Coronary artery (tissue), 2 donors: ENCODE measurements around the gene ITGA3.

ENCODE experiments used
- DNase-seq: peaks from one replicate; pipeline ENCODE4 v3.0.0-alpha.2; 2017; ENCODE audit warnings: low spot score
- H3K27ac ChIP-seq, 2 donors: fragments of 200-600 bp; sonication (generic); one replicate each; pipeline ENCODE4 v1.5.1; 2016 to 2019
- H3K4me3 ChIP-seq: fragments of 200-600 bp; sonication (generic); 2 replicates; pipeline ENCODE4 v1.5.1; 2016; ENCODE audit warnings: mild to moderate bottlenecking, moderate library complexity
- TF ChIP-seq, protein P1 (sequence below): fragments of 200-600 bp; sonication (generic); IDR thresholded peaks from one replicate; pipeline ENCODE4 v1.5.1; 2019; ENCODE audit warnings: antibody characterized with exemption

ITGA3 gene

DNA sequence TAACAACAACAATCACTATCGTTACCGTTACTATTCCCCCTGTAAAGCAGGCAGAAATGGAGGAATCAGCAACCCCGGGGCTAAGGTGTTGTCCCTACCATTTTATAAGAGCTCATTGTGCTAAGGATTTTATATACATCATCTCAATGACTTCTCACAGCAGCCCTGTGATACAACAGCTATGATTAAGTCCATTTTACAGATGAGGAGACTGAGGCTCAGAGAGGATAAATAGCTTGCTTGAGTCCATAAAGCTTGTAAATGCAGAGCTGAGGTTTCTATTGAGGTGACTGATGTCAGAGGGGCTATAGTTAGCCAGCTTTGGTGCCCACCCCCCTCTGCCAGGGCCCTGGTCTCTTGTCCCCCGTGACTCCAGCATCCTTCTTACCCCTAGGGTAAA is 22.5 kb downstream of the ITGA3 start:
- Histone ChIP-seq H3K4me3 (no peak overlapping the region), H3K27ac (peak overlapping the region; percentile 51 to 69)
- no peak for DNase-seq
- TF ChIP-seq, protein P1, sequence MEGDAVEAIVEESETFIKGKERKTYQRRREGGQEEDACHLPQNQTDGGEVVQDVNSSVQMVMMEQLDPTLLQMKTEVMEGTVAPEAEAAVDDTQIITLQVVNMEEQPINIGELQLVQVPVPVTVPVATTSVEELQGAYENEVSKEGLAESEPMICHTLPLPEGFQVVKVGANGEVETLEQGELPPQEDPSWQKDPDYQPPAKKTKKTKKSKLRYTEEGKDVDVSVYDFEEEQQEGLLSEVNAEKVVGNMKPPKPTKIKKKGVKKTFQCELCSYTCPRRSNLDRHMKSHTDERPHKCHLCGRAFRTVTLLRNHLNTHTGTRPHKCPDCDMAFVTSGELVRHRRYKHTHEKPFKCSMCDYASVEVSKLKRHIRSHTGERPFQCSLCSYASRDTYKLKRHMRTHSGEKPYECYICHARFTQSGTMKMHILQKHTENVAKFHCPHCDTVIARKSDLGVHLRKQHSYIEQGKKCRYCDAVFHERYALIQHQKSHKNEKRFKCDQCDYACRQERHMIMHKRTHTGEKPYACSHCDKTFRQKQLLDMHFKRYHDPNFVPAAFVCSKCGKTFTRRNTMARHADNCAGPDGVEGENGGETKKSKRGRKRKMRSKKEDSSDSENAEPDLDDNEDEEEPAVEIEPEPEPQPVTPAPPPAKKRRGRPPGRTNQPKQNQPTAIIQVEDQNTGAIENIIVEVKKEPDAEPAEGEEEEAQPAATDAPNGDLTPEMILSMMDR: no peak

DNA sequence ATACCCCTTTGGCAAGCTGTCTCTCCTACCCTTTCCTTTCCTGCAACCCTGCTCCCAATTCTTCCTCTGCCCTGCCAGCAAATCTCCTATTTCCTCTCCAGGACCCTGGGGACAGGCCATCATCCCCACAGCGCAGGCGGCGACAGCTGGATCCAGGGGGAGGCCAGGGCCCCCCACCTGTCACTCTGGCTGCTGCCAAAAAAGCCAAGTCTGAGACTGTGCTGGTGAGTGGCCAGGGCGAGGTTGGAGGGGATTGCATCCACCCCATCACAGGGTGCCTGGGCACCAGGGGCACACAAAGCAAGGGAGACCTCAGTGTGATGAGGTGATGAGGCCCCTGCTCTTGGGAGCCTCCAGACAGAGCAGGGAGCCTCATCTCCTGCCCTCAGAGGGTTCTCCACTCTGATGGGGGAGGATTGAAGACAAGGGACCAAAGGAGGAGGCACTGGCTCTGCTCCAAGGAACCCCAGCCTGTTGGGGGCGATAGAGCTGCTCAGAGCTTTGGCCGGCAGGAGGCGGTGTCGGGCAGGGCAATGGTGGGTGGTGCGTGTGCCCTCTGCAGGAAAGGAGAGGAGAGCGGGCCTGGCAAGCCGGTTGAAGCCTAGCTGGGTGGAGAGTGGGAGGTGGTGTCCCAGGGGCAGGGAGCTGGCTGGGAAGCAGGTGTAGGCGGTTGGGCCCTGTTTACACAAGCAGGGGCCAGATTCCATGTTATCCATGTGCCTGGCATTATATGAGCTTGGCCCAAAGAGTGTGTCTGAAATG is 23.6 kb downstream of the ITGA3 start:
- no peak for DNase-seq
- H3K4me3 ChIP-seq: no peak overlapping the region
- TF ChIP-seq, protein P1: peak; percentile 69
- peak overlapping the region; percentile 51 to 69 for H3K27ac ChIP-seq

DNA sequence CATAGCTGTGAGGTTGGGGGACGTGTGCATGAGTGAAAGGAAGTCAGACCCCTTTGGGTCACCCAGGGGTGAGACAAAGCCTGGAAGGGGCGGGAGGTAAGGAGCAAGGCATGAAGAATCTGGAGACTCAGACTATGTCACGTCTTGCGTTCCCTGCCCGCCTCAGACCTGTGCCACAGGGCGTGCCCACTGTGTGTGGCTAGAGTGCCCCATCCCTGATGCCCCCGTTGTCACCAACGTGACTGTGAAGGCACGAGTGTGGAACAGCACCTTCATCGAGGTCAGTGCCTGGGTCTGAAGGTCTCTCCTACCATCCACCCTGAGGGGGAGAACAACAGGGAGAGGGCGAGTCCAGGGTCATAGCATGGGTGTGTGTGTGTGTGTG is 24.2 kb downstream of the ITGA3 start:
- TF ChIP-seq, protein P1: no peak
- DNase-seq: no peak
- H3K4me3 ChIP-seq: no peak overlapping the region
- H3K27ac ChIP-seq: peak overlapping the region; percentile 51 to 69

DNA sequence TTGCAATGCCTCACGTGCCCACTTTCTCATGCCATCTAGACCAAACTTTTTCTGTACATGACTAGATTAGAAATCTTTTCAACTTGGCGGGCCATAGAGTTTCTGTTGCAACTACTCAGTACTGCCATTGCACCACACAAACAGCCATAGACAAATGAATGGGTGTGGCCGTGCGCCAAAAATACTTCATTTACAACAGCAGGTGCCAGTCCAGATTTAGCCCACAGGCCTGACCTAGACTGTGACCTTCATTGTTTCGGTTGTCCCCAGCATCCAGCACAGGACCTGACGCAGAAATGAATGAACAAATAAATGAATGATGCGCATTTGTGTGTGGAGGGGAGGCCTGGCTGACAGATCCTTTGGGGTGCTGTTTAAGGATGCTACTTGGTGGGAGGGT is 24.9 kb downstream of the ITGA3 start:
- H3K27ac ChIP-seq: no peak overlapping the region

DNA sequence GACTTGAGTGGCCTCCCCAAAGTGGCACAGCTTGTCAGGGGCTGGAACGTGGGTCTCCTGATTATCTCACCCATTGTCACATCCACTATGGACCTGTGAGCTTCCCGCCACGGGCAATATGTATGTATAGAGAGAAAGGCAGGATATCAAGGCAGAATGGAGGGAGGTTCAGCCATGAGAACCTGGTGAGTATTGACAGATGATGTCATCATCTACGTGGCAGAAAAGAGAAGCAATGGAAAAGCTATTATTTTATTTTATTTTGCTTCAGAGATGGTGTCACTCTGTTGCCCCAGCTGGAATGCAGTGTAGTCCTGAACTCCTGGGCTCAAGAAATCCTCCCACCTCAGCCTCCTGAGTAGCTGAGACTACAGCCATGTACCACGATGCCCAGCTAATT is 25.8 kb downstream of the ITGA3 start:
- Histone ChIP-seq H3K4me3 (no peak overlapping the region), H3K27ac (peak overlapping the region in 1 of 2 donors; percentile 11)
- DNase-seq: no peak
- TF ChIP-seq, protein P1: no peak

More for the DNA sequence above, 24.9 kb downstream of the ITGA3 start:
- no peak overlapping the region for H3K4me3 ChIP-seq
- TF ChIP-seq, protein P1: no peak
- no peak for DNase-seq

DNA sequence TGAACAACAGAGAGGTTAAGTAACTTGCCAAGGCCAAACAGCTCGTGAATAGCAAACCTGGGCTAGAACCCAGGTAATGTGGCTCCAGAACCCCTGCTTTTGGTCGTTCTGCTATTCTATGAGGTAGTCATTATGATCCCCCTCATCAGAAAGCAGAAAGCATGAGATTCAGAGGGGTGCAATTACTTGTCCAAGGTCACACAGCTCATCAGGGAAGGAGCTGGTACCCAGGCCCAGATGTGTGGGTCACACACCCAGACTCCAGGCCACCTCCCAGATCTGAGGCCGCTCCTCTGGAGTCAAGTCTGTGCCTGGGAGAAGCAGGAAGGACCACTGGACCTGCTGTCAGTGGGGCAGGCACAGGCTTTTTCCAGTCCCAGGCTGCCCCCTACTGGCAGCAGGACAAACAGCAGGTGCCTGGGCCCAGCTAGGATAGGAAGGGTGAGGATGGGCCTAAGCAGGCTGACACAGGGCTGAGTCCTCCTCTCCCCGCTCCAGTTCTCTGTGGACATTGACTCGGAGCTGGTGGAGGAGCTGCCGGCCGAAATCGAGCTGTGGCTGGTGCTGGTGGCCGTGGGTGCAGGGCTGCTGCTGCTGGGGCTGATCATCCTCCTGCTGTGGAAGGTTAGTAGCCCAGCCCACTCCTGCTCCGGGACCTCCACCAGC is 31.5 kb downstream of the ITGA3 start:
- DNase-seq: no peak
- H3K4me3 ChIP-seq: no peak overlapping the region
- TF ChIP-seq, protein P1: peak; percentile 86
- peak overlapping the region; percentile 14 to 36 for H3K27ac ChIP-seq
